Measurements from ENCODE around the gene EPX.

Gene EPX

DNA sequence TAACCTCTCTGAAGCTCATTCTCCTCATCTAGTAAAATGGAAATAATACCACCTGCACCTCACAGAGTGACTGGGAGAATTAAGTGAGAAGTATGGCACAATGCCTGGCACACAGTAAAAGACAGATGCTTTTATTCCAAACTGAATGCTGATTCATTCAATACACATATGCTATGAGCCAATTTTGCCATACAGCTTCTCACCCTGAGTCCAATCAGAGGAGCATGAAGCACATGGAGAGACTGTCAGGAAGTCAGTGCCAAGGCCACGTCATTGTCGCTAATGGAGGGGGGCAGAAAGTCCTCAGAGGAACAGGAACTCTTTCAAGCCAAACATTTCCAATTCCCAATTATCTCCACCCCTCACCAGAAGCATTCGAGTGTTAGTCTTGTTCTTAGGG lies 14.9 kb downstream of the EPX start:
- no peak overlapping the region for H3K4me3 ChIP-seq
- DNase-seq (ENCODE audit: low spot score): no peak
- TF ChIP-seq CTCF (IDR thresholded peaks at IDR 0.05): no peak
- no peak overlapping the region for H3K27ac ChIP-seq

- TF ChIP-seq CTCF (IDR thresholded peaks at IDR 0.05): no peak
- peak; percentile 40 for DNase-seq (ENCODE audit: low spot score)
- Histone ChIP-seq H3K4me3 (no peak overlapping the region), H3K27ac (no peak overlapping the region)
Observed at GRCh38 chr17:58208344-58208743, 15.8 kb downstream of the EPX start.

DNA sequence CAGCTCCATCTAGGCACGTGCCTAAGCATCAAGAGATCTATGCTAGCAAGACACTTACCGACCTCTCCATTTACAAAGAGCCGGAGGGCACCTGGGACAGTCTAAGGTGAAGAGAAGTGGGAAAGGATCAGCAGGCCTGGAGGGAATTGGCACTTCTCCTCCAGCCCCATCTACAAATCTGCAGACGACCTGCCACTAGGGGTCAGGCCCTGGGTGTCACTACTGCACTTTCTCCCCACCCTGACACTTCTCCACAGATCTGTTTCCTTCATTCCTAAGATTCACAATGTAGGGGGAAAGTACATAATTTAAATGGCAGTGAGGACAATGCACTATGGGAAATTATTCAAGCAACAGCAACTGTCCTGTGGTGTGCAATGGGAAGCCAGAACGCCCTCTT lies 18.4 kb downstream of the EPX start:
- TF ChIP-seq CTCF (IDR thresholded peaks at IDR 0.05): no peak
- Histone ChIP-seq H3K4me3 (no peak overlapping the region), H3K27ac (no peak overlapping the region)
- no peak for DNase-seq (ENCODE audit: low spot score)

- Histone ChIP-seq H3K27ac (no peak overlapping the region), H3K4me3 (no peak overlapping the region)
- DNase-seq (ENCODE audit: low spot score): no peak
- no peak for TF ChIP-seq CTCF (IDR thresholded peaks at IDR 0.05)
Observed at GRCh38 chr17:58215685-58216084, 23.2 kb downstream of the EPX start.

GRCh38 chr17:58217766-58218165 lies 25.2 kb downstream of the EPX start:
- TF ChIP-seq CTCF (IDR thresholded peaks at IDR 0.05): no peak
- DNase-seq (ENCODE audit: low spot score): no peak
- H3K4me3 ChIP-seq: no peak overlapping the region
- H3K27ac ChIP-seq: no peak overlapping the region

DNA sequence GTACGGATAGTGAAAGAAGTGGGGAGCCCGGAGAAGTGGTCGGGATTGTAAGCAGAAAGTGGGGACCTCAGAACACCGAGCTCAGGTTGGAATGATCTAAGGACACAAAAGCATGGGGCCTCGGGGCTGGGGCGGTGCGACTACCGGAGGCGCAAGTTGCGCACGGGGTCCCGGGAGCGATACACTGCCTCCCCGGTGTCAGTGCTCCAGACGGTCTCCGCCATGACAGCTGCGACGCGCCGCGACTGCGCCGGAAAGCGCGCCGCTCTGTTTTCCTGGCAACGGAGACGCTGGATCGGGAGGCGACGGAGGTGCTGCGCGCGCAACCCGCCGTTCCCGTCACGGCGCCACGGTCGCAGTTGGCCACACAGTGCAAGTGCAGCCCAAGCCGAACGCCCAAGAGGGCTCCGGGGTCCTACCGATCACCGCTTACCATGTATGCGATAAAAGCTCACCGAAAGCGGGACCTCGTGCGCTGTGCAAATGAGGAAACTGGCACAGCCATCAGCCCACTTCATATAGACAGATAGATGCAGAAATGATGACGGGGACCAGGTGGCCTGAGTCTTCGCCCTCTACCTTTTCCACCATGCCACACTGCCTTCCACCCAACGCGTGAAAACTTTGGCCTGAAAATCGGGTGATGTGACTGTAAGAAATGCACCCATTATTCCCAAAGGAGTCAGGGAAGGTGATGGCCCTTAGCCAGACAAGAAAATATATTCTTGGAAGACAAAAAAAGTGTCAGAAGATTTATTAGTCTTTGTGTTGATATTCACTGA lies 26.7 kb downstream of the EPX start, which contains the start of gene MKS1:
Gene MKS1 (minus strand): TSS at position 249 of the 782 bp plus-strand sequence. CDS start 25 bp downstream, at position 224.
- TF ChIP-seq CTCF (IDR thresholded peaks at IDR 0.05): peak; percentile 62
- H3K27ac ChIP-seq: peak within 1 kb of the TSS; percentile 59 to 89
- DNase-seq (ENCODE audit: low spot score): peak; percentile 93

DNA sequence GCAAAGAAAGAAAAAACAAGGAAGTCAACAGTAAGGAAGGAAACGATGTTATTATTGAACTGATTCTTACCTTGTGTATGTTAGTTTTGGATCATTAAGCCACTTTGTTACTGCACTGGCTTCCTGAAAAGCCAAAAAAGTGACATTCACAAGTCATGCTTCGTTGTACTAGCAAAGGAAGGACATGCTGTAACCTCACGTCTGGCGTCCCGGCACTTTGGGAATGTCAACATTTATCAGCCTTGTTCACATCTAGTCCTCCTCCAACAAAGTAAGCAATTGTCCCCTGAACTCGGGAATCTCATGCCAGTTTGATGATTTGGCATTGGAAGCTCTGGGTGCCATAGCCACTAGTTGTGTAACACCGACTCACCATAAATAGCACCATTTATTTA lies 27.3 kb downstream of the EPX start:
- DNase-seq (ENCODE audit: low spot score): no peak
- peak overlapping the region; percentile 88 for H3K4me3 ChIP-seq
- H3K27ac ChIP-seq: peak overlapping the region in 1 of 2 donors; percentile 89
- no peak for TF ChIP-seq CTCF (IDR thresholded peaks at IDR 0.05)

More for the DNA sequence above, 26.7 kb downstream of the EPX start, which contains the start of gene MKS1:
- peak within 1 kb of the TSS; percentile 88 for H3K4me3 ChIP-seq

Data from coronary artery (tissue), 2 donors.